ENCODE results near the gene NRP2. TPM values are rescaled to one million over a fixed set of nuclear protein-coding genes. Genes with fewer than 3 reads are reported as not detected.
A peak's percentile ranks its signal among the peaks of the same experiment; 100 is the strongest.

Gene NRP2
- total RNA-seq, 1 donor from 2014 or later = 27.8 TPM

- Mint-ChIP-seq H3K36me3 (peaks cover 3% of the 10 kb centered on the region), H3K4me1 (peaks cover 70% of the 10 kb centered on the region), H3K9me3 (no peaks in the 10 kb centered on the region), H3K27me3 (ENCODE audit: insufficient read depth, low read depth) (peaks cover 26% of the 10 kb centered on the region), H3K4me3 (no peak overlapping the region), H3K27ac (no peak overlapping the region)
- Histone ChIP-seq H3K9ac (no peak overlapping the region), H3K9me3 (ENCODE audit: low read depth) (no peaks in the 10 kb centered on the region), H3K4me2 (no peak overlapping the region), H4K20me1 (ENCODE audit: low read depth) (no peaks in the 10 kb centered on the region), H2AFZ (replicated peaks) (no peak overlapping the region), H3K79me2 (ENCODE audit: low read depth) (no peaks in the 10 kb centered on the region), H3K27me3 (no peaks in the 10 kb centered on the region), H3K27ac (no peak overlapping the region), H3F3A (ENCODE audit: low read depth) (peaks cover 58% of the 10 kb centered on the region), H3K36me3 (no peaks in the 10 kb centered on the region), H3K4me1 (peaks cover 75% of the 10 kb centered on the region), H3K4me3 (no peak overlapping the region)
- no peak for DNase-seq (ENCODE audit: low spot score)
- no peak for TF ChIP-seq CTCF (IDR thresholded peaks at IDR 0.05)
- TF ChIP-seq EZH2 (IDR thresholded peaks at IDR 0.05) = no peak
- no peak for TF ChIP-seq EZH2phosphoT487 (IDR thresholded peaks at IDR 0.05)
These were observed 42.8 kb downstream of the NRP2 start for GRCh38 chr2:205725059-205725458.

GRCh38 chr2:205726506-205726905 lies 44.2 kb downstream of the NRP2 start:
- Histone ChIP-seq H3K9ac (no peak overlapping the region), H2AFZ (replicated peaks) (no peak overlapping the region), H3K9me3 (ENCODE audit: low read depth) (no peaks in the 10 kb centered on the region), H3K4me3 (no peak overlapping the region), H3F3A (ENCODE audit: low read depth) (peaks cover 43% of the 10 kb centered on the region), H4K20me1 (ENCODE audit: low read depth) (no peaks in the 10 kb centered on the region), H3K36me3 (no peaks in the 10 kb centered on the region), H3K27me3 (no peaks in the 10 kb centered on the region), H3K4me2 (peak overlapping the region; percentile 45), H3K27ac (no peak overlapping the region), H3K79me2 (ENCODE audit: low read depth) (no peaks in the 10 kb centered on the region), H3K4me1 (peaks cover 71% of the 10 kb centered on the region)
- TF ChIP-seq EZH2phosphoT487 (IDR thresholded peaks at IDR 0.05) (no peak), CTCF (IDR thresholded peaks at IDR 0.05) (no peak)
- H3K36me3 Mint-ChIP-seq = peaks cover 4% of the 10 kb centered on the region
- H3K4me1 Mint-ChIP-seq = peaks cover 65% of the 10 kb centered on the region
- no peak overlapping the region for H3K27ac Mint-ChIP-seq
- H3K9me3 Mint-ChIP-seq = no peaks in the 10 kb centered on the region
- no peak for DNase-seq (ENCODE audit: low spot score)
- peaks cover 24% of the 10 kb centered on the region for H3K27me3 Mint-ChIP-seq (ENCODE audit: insufficient read depth, low read depth)
- no peak overlapping the region for H3K4me3 Mint-ChIP-seq

- H3K27me3 ChIP-seq = no peaks in the 10 kb centered on the region
- no peak overlapping the region for H3K4me3 ChIP-seq
- no peak overlapping the region for H3K9ac ChIP-seq
- Mint-ChIP-seq H3K4me1 (peaks cover 60% of the 10 kb centered on the region), H3K27me3 (ENCODE audit: insufficient read depth, low read depth) (peaks cover 24% of the 10 kb centered on the region), H3K27ac (no peak overlapping the region), H3K4me3 (no peak overlapping the region), H3K36me3 (peaks cover 5% of the 10 kb centered on the region), H3K9me3 (no peaks in the 10 kb centered on the region)
- H3K36me3 ChIP-seq = no peaks in the 10 kb centered on the region
- peak; percentile 44 for DNase-seq (ENCODE audit: low spot score)
- no peaks in the 10 kb centered on the region for H3K79me2 ChIP-seq (ENCODE audit: low read depth)
- peak overlapping the region; percentile 45 for H3K4me2 ChIP-seq
- no peak overlapping the region for H3K27ac ChIP-seq
- TF ChIP-seq CTCF (IDR thresholded peaks at IDR 0.05) (no peak), EZH2 (IDR thresholded peaks at IDR 0.05) (no peak), EZH2phosphoT487 (IDR thresholded peaks at IDR 0.05) (no peak)
- no peak overlapping the region for H2AFZ ChIP-seq (replicated peaks)
- peaks cover 36% of the 10 kb centered on the region for H3F3A ChIP-seq (ENCODE audit: low read depth)
- H4K20me1 ChIP-seq (ENCODE audit: low read depth) = no peaks in the 10 kb centered on the region
- peaks cover 64% of the 10 kb centered on the region for H3K4me1 ChIP-seq
- no peaks in the 10 kb centered on the region for H3K9me3 ChIP-seq (ENCODE audit: low read depth)
These were observed 44.9 kb downstream of the NRP2 start for GRCh38 chr2:205727174-205727573.
